Measurements from ENCODE around the gene RASGRF2. TPM values are rescaled to one million over a fixed set of nuclear protein-coding genes. Genes with fewer than 3 reads are reported as not detected.

RASGRF2 gene
- total RNA-seq, 1 experiment from 2014 or later, result 19.4 TPM

DNA sequence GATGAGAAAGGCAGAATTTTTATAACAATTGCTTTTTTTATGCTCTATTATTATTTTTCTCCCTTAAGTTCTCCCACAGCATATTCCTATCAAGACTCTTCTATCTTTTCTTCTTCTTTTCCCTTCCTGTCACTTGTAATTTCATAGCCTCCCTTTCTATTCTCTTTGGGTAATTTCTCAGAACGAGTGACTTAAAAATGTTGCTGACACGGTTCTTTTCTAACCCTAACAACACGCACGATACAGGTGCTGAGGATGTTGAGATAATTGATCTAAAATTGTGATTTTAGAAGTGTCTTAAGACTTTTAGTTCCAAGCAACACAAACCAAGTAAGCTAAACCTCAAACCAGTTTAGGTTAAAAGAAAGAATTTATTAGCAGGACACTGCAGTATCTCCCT lies 105.9 kb downstream of the RASGRF2 start:
- no peak overlapping the region for H2AFZ ChIP-seq (ENCODE audit: low read length)
- H3K9me3 ChIP-seq (ENCODE audit: low read length), result no peaks in the 10 kb centered on the region
- no peaks in the 10 kb centered on the region for H3K27me3 ChIP-seq (ENCODE audit: low read length)
- no peak overlapping the region for H3K4me2 ChIP-seq (ENCODE audit: low read depth, low read length, poor library complexity, severe bottlenecking)
- H3K9ac ChIP-seq (ENCODE audit: low read length), result no peak overlapping the region
- no peak overlapping the region for H3K4me3 ChIP-seq (ENCODE audit: low read length)
- H4K20me1 ChIP-seq (ENCODE audit: insufficient read depth, low read depth, low read length), result no peaks in the 10 kb centered on the region
- peaks cover 8% of the 10 kb centered on the region for H3K4me1 ChIP-seq (ENCODE audit: low read length)
- no peaks in the 10 kb centered on the region for H3K9me2 ChIP-seq (replicated peaks; ENCODE audit: insufficient read depth, low read length)
- H3K36me3 ChIP-seq (ENCODE audit: insufficient read depth, low read length), result peaks cover 15% of the 10 kb centered on the region; the same call in 1 of the 2 replicates
- DNase-seq, result no peak
- H3K27ac ChIP-seq (ENCODE audit: low read length), result no peak overlapping the region
- H3K79me2 ChIP-seq (ENCODE audit: low read length), result no peaks in the 10 kb centered on the region

DNA sequence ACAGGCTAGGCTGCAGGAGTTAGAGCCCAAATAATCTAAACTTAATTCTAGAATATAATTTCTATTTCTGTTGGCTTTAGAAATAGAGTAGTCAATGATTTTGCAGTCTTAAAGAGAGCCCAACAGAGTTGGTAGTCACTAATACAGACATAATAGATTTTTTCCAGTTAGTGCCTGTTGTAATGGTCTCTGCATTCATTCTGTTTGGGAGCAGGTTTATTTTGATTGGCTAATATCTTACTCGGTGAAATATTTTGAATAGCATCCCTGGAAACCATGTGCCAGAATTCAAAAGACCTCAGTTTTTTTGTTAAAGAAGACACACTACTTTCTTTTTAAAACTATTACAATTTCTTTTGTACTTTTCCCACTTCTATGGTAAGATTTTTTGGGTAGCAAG lies 107.2 kb downstream of the RASGRF2 start:
- Histone ChIP-seq H3K27ac (ENCODE audit: low read length) (0 out of 2 replicates have a peak overlapping the region, but pooled peaks have one; percentile 3), H3K9me3 (ENCODE audit: low read length) (no peaks in the 10 kb centered on the region), H3K4me3 (ENCODE audit: low read length) (no peak overlapping the region), H2AFZ (ENCODE audit: low read length) (no peak overlapping the region), H3K4me2 (ENCODE audit: low read depth, low read length, poor library complexity, severe bottlenecking) (no peak overlapping the region), H3K36me3 (ENCODE audit: insufficient read depth, low read length) (peaks cover 15% of the 10 kb centered on the region; the same call in 1 of the 2 replicates), H3K79me2 (ENCODE audit: low read length) (no peaks in the 10 kb centered on the region), H3K4me1 (ENCODE audit: low read length) (peaks cover 8% of the 10 kb centered on the region), H3K9me2 (replicated peaks; ENCODE audit: insufficient read depth, low read length) (no peaks in the 10 kb centered on the region), H3K27me3 (ENCODE audit: low read length) (no peaks in the 10 kb centered on the region), H3K9ac (ENCODE audit: low read length) (no peak overlapping the region), H4K20me1 (ENCODE audit: insufficient read depth, low read depth, low read length) (no peaks in the 10 kb centered on the region)
- no peak for DNase-seq

DNA sequence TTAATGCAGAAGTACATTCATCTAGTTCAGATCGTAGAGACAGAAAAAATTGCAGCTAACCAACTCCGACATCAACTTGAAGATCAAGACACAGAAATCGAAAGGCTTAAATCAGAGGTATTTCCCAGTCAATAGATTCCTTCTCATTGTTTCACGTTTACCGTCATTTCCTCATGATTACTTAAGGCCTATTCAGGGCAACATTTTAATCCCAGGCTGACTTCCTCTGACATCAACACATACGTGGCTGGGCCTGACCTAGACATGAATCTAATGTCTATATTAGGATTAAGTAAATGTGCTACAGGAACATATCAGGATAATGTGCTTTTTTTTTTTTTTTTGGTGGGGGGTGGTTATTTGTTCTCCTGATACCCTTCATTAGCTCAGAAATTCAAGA lies 107.9 kb downstream of the RASGRF2 start:
- Histone ChIP-seq H2AFZ (ENCODE audit: low read length) (no peak overlapping the region), H3K27me3 (ENCODE audit: low read length) (no peaks in the 10 kb centered on the region)

DNA sequence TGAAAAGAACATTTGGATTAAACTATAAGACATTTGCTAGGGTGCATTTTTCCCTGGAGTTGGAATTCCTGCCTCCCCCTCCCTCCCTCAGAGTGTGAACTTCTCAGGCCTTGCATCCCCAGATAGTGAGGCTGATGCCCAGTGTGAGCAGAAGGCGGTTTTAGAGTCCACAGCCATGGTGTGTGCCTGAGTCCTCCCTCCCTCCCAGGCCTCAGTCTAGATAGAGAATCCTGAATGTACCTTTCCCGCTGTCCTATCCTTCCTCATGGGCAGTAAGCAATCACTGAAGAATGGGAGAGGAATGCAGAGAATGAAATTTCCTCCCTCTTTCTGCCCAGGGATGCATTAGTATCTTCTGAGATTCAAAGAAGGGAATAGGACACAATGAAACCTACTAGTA lies 108.5 kb downstream of the RASGRF2 start:
- H3K79me2 ChIP-seq (ENCODE audit: low read length), result no peaks in the 10 kb centered on the region
- no peaks in the 10 kb centered on the region for H3K9me2 ChIP-seq (replicated peaks; ENCODE audit: insufficient read depth, low read length)
- no peak overlapping the region for H3K4me3 ChIP-seq (ENCODE audit: low read length)
- peaks cover 8% of the 10 kb centered on the region for H3K4me1 ChIP-seq (ENCODE audit: low read length)
- H3K27ac ChIP-seq (ENCODE audit: low read length), result no peak overlapping the region
- H2AFZ ChIP-seq (ENCODE audit: low read length), result no peak overlapping the region
- no peaks in the 10 kb centered on the region for H4K20me1 ChIP-seq (ENCODE audit: insufficient read depth, low read depth, low read length)
- no peak overlapping the region for H3K9ac ChIP-seq (ENCODE audit: low read length)
- no peak for DNase-seq
- H3K9me3 ChIP-seq (ENCODE audit: low read length), result no peaks in the 10 kb centered on the region
- peaks cover 20% of the 10 kb centered on the region; the same call in 1 of the 2 replicates for H3K36me3 ChIP-seq (ENCODE audit: insufficient read depth, low read length)
- H3K27me3 ChIP-seq (ENCODE audit: low read length), result no peaks in the 10 kb centered on the region
- H3K4me2 ChIP-seq (ENCODE audit: low read depth, low read length, poor library complexity, severe bottlenecking), result no peak overlapping the region

More for the DNA sequence above, 107.9 kb downstream of the RASGRF2 start:
- Histone ChIP-seq H4K20me1 (ENCODE audit: insufficient read depth, low read depth, low read length) (no peaks in the 10 kb centered on the region), H3K9ac (ENCODE audit: low read length) (no peak overlapping the region), H3K79me2 (ENCODE audit: low read length) (no peaks in the 10 kb centered on the region), H3K27ac (ENCODE audit: low read length) (no peak overlapping the region), H3K9me2 (replicated peaks; ENCODE audit: insufficient read depth, low read length) (no peaks in the 10 kb centered on the region), H3K36me3 (ENCODE audit: insufficient read depth, low read length) (peaks cover 20% of the 10 kb centered on the region; the same call in 1 of the 2 replicates), H3K9me3 (ENCODE audit: low read length) (no peaks in the 10 kb centered on the region), H3K4me2 (ENCODE audit: low read depth, low read length, poor library complexity, severe bottlenecking) (no peak overlapping the region), H3K4me3 (ENCODE audit: low read length) (no peak overlapping the region), H3K4me1 (ENCODE audit: low read length) (peaks cover 8% of the 10 kb centered on the region)
- DNase-seq, result no peak

DNA sequence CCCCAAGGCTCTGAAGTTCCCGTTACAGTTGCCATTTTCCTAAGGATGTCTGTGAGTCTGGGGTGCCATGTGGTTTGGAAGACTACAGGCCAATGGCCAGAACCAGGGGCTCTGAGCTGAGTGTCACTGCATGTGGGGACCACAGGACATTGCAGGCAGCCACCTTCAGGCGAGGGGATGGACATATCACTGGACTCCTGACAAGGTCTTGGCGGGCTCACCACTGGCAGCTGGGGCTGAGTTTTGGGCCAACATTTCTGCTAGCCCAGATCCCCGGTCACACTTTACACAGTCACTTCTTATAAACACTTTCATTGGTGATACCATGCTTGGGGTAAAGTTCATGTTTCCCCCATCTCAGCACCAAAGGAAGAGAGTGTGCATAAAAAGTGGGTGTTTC lies 109.8 kb downstream of the RASGRF2 start:
- no peaks in the 10 kb centered on the region for H3K9me2 ChIP-seq (replicated peaks; ENCODE audit: insufficient read depth, low read length)
- H2AFZ ChIP-seq (ENCODE audit: low read length), result no peak overlapping the region
- H3K27me3 ChIP-seq (ENCODE audit: low read length), result no peaks in the 10 kb centered on the region
- DNase-seq, result no peak
- H3K79me2 ChIP-seq (ENCODE audit: low read length), result no peaks in the 10 kb centered on the region
- H3K36me3 ChIP-seq (ENCODE audit: insufficient read depth, low read length), result peaks cover 17% of the 10 kb centered on the region; the same call in 1 of the 2 replicates
- no peak overlapping the region for H3K9ac ChIP-seq (ENCODE audit: low read length)
- H3K9me3 ChIP-seq (ENCODE audit: low read length), result no peaks in the 10 kb centered on the region
- no peaks in the 10 kb centered on the region for H4K20me1 ChIP-seq (ENCODE audit: insufficient read depth, low read depth, low read length)
- H3K27ac ChIP-seq (ENCODE audit: low read length), result no peak overlapping the region
- H3K4me3 ChIP-seq (ENCODE audit: low read length), result no peak overlapping the region
- no peak overlapping the region for H3K4me2 ChIP-seq (ENCODE audit: low read depth, low read length, poor library complexity, severe bottlenecking)
- H3K4me1 ChIP-seq (ENCODE audit: low read length), result peaks cover 15% of the 10 kb centered on the region

DNA sequence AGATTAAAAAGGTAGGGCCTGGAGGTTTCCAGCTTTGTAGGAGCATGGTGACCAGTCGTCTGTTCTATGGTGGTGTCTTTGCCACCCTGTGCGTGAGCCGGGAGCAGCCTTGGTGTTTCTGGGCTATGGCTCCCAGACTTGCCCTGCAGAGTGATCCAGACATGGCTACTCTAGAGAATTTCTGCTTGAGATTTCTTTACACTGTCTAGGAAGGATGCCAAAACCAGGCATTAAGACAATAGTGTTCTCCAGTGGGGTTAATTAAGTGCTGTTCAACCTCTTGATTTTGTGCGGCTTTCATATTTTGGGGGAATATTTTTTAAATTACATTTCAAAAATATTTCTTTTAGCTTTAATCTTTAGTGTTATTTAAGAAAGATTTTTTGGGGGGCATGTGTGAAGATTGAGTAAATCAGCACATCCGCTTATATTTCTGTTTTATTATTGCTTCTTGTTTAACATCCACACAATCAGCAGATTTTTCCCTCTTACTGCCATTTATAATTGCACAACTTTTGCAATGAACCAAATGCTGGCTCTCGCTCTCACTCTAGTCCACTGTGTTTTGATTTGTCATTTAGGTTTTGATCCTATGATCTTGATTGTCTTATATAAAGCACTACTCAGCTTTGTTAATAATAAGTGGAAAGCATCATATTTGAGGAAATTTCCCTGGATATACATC lies 110.5 kb downstream of the RASGRF2 start:
- peaks cover 18% of the 10 kb centered on the region for H3K4me1 ChIP-seq (ENCODE audit: low read length)
- no peaks in the 10 kb centered on the region for H3K9me3 ChIP-seq (ENCODE audit: low read length)
- no peak overlapping the region for H2AFZ ChIP-seq (ENCODE audit: low read length)
- no peaks in the 10 kb centered on the region for H3K27me3 ChIP-seq (ENCODE audit: low read length)
- H3K9ac ChIP-seq (ENCODE audit: low read length), result no peak overlapping the region
- no peaks in the 10 kb centered on the region for H3K9me2 ChIP-seq (replicated peaks; ENCODE audit: insufficient read depth, low read length)
- no peak overlapping the region for H3K4me3 ChIP-seq (ENCODE audit: low read length)
- no peaks in the 10 kb centered on the region for H4K20me1 ChIP-seq (ENCODE audit: insufficient read depth, low read depth, low read length)
- H3K27ac ChIP-seq (ENCODE audit: low read length), result no peak overlapping the region
- no peaks in the 10 kb centered on the region for H3K79me2 ChIP-seq (ENCODE audit: low read length)
- H3K36me3 ChIP-seq (ENCODE audit: insufficient read depth, low read length), result peaks cover 17% of the 10 kb centered on the region; the same call in 1 of the 2 replicates
- DNase-seq, result no peak
- H3K4me2 ChIP-seq (ENCODE audit: low read depth, low read length, poor library complexity, severe bottlenecking), result no peak overlapping the region

- no peak overlapping the region for H3K9ac ChIP-seq (ENCODE audit: low read length)
- H3K79me2 ChIP-seq (ENCODE audit: low read length), result no peaks in the 10 kb centered on the region
- DNase-seq, result peak; percentile 57
- H3K4me1 ChIP-seq (ENCODE audit: low read length), result peaks cover 10% of the 10 kb centered on the region
- no peaks in the 10 kb centered on the region for H3K9me2 ChIP-seq (replicated peaks; ENCODE audit: insufficient read depth, low read length)
- no peaks in the 10 kb centered on the region for H3K27me3 ChIP-seq (ENCODE audit: low read length)
- peaks cover 34% of the 10 kb centered on the region for H3K36me3 ChIP-seq (ENCODE audit: insufficient read depth, low read length)
- no peak overlapping the region for H3K27ac ChIP-seq (ENCODE audit: low read length)
- peaks cover 12% of the 10 kb centered on the region for H3K9me3 ChIP-seq (ENCODE audit: low read length)
- H2AFZ ChIP-seq (ENCODE audit: low read length), result no peak overlapping the region
- H4K20me1 ChIP-seq (ENCODE audit: insufficient read depth, low read depth, low read length), result no peaks in the 10 kb centered on the region
- H3K4me3 ChIP-seq (ENCODE audit: low read length), result no peak overlapping the region
- no peak overlapping the region for H3K4me2 ChIP-seq (ENCODE audit: low read depth, low read length, poor library complexity, severe bottlenecking)
Observed at GRCh38 chr5:81075041-81075440, 114.9 kb downstream of the RASGRF2 start.

DNA sequence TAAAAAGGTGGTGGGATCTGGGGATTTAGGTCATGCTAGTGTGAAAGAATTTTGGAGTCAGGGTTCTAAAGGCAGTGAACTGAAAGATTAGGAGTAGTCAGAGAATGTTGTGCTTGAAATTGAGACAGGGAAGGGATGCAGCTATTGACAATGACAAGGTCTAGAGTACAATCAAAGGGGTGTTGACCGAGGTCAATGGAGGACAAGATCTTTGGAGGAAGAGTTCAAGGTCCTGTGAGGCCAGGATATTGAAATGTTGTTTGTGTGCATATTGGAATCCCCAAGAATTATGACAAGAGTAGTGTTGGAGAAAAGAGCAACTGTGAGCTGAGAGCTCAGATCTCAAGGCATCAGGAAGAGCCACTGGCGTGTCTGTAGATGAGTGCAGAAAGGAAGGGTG lies 116.9 kb downstream of the RASGRF2 start:
- Histone ChIP-seq H3K9me2 (replicated peaks; ENCODE audit: insufficient read depth, low read length) (no peaks in the 10 kb centered on the region), H3K79me2 (ENCODE audit: low read length) (no peaks in the 10 kb centered on the region), H3K36me3 (ENCODE audit: insufficient read depth, low read length) (peaks cover 45% of the 10 kb centered on the region)

More for the DNA sequence above, 116.9 kb downstream of the RASGRF2 start:
- Histone ChIP-seq H3K4me2 (ENCODE audit: low read depth, low read length, poor library complexity, severe bottlenecking) (no peak overlapping the region), H2AFZ (ENCODE audit: low read length) (no peak overlapping the region), H3K9ac (ENCODE audit: low read length) (no peak overlapping the region), H3K4me1 (ENCODE audit: low read length) (peaks cover 10% of the 10 kb centered on the region), H3K4me3 (ENCODE audit: low read length) (no peak overlapping the region), H3K27me3 (ENCODE audit: low read length) (no peaks in the 10 kb centered on the region), H3K9me3 (ENCODE audit: low read length) (peaks cover 12% of the 10 kb centered on the region), H4K20me1 (ENCODE audit: insufficient read depth, low read depth, low read length) (no peaks in the 10 kb centered on the region), H3K27ac (ENCODE audit: low read length) (no peak overlapping the region)
- no peak for DNase-seq
